HG02763 (cell line): ENCODE data around the gene NSMF.

Experiments used
- ATAC-seq: cut with Tn5 transposase; IDR thresholded peaks from one replicate; pipeline ENCODE4 v1.9.1; 2021; ENCODE audit warnings: mild to moderate bottlenecking, moderate library complexity; ENCODE audit not compliant: unreplicated experiment

The NSMF gene, protein sequence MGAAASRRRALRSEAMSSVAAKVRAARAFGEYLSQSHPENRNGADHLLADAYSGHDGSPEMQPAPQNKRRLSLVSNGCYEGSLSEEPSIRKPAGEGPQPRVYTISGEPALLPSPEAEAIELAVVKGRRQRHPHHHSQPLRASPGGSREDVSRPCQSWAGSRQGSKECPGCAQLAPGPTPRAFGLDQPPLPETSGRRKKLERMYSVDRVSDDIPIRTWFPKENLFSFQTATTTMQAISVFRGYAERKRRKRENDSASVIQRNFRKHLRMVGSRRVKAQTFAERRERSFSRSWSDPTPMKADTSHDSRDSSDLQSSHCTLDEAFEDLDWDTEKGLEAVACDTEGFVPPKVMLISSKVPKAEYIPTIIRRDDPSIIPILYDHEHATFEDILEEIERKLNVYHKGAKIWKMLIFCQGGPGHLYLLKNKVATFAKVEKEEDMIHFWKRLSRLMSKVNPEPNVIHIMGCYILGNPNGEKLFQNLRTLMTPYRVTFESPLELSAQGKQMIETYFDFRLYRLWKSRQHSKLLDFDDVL

DNA sequence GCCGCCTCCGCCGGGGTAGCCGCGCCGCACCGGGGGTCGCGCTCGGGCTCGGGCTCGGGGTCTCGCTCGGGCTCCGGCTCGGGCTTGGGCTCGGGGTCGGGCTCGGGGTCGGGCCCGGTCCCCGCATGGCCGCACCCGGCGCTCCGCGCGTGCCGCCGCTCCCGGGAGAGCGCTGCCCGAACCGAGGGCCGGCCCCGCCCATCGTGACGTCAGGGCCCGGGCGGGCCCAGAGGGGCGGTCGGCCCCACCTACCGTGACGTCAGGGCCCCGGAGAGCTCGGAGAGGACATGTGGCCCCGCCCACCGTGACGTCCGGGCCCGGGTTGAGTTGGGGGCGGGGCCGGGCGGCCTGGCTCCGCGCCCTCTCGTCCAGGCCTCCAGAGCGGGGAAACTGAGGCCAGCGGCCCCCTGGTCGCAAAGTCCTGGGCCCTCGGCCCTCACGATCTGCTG is at the start of gene NSMF:
NSMF (minus strand) TSS at position 183 of the 449 bp plus-strand sequence. CDS start 232 bp downstream, outside the sequence.
- ATAC-seq = peak; percentile 66

GRCh38 chr9:137506702-137507171 is 47.6 kb upstream of the NSMF start:
- ATAC-seq = no peak

DNA sequence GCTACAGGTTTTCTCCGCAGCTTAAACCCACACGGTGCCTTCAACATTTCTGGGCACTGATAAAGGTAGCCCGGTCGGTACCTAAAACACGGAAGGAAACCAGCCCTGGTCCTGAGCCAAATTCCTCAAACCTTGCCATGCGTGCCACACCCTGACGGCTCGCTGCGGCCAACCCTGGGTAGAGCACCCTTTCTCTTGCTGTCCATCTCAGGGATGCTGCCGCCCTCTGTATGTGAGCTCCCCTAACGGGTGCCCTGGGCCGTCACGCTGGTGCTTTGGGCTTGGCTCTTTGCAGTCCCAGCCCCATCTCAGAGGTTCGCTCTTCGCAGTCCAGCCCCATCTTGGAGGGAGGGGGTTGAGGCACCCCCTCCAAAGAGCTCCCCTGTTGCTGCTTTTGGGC is 47.1 kb upstream of the NSMF start:
- no peak for ATAC-seq

- ATAC-seq = no peak
Measured at GRCh38 chr9:137505421-137506140, 46.4 kb upstream of the NSMF start.

DNA sequence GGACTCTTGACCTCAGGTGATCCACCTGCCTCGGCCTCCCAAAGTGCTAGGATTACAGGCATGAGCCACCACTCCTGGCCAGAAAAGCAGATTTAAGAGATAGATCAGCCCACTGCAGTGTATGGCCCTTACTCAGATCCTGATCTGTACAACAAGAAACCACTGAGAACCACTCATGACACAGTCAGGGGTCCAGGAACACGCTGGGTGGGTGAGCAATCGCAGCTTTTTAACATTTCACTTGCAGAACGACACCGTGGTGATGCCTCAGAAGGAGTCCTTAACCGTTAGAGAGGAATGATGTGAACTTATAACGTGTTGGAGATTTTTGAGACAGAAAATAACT is 45.3 kb upstream of the NSMF start:
- no peak for ATAC-seq

DNA sequence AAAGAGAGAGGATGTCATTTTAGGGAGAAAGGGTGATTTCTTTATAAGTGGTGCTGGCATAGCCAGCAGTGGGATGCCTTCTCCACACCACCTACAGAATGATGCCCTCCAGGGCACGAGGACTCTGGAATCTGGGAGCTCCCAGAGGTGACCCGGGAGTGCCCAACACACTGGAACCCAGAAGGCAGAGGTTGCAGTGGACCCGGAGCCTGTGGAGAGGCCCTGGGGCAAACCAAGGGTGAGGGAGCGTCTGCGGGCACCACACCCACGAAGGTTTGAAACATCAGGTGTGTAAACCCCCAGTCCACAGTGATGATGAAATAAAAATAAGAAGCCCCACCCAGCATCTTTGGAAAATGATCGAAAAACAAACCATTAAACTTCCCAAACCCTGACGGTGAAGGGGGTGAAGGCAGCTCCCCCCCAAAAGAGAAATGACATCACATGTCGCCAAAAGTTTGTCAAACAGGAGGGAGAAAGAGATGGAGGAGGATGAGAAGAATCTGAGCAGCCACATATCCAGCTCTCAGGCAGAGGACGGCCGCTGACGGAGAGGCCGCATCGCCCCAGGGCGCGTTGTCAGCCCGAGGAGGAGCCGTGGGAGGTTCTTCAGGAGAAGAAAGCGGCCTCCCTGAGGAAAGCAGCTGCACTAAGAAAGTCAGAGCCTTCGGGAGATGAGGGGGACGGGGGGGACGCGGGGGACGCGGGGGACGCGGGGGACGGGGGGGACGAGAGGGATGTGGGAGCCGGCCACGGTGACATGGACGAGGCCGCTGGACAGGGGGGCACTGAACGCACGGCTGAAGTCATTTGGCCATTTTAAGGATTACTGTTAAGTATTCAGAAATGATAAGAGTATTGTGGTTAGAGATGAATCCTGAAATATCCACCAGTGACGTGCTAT is 43.1 kb upstream of the NSMF start:
- no peak for ATAC-seq

DNA sequence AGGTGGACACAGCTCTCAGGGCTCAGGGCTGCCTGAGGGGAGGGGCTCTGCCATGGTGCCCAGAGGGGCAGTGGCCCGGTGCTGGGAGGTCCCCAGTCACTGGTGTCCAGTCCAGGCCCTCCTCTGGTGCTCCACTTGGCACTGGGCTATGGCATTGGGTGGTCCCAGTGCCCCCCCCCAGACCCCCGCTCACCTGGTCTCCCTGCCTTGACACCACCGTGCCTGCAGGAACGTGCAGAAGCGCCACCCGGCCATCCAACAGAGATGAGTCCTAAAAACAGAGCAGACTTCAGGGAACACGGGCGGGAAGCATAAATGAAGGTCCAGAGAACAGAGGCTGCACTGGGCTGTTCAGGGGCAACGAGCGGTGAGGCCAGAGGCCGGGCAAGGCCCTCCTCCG is 42.3 kb upstream of the NSMF start:
- no peak for ATAC-seq

GRCh38 chr9:137500666-137501397 is 41.7 kb upstream of the NSMF start:
- no peak for ATAC-seq

- no peak for ATAC-seq
Measured at GRCh38 chr9:137499858-137500661, 40.9 kb upstream of the NSMF start.

- ATAC-seq = no peak
Measured at GRCh38 chr9:137499416-137499815, 40.3 kb upstream of the NSMF start.

- ATAC-seq = no peak
Measured at GRCh38 chr9:137498720-137499150, 39.6 kb upstream of the NSMF start.

DNA sequence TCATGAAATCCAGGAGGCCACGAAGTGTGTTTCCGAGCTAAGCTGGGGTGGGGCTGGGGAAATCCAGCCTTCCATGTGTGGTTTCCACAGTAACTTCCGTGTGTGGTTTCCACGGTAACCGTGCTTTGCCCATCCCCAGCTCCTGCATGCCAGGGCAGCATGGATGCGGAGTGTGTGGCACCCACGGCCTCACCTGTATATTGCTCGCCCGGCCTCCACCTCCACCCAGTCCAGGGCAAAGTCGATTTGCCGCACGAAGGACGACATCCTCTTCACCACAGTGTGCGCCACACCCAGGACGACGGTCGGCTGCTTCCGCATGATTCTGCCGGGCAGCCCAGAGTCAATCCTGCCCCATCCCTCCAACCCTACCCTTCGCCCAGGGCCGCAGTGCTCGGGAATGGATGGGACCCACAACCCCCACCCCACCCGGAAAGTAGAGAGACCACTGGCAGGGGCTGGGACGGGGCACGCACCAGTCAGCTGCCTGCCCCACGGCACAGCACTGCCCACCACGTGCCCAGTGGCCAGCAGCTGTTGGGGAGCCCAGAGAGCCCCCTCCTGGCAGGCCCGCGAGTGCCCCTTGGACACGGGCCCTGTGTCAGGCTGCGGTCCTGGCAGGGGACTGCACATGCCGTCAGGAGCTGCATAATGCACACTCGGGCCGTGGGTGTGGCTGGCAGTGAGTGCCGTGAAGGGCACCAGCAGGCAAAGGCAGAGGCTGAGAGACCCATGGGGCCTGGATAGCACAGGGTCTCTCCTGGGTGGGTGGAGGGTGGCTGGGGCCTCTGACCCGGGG is 39.0 kb upstream of the NSMF start:
- ATAC-seq = no peak

DNA sequence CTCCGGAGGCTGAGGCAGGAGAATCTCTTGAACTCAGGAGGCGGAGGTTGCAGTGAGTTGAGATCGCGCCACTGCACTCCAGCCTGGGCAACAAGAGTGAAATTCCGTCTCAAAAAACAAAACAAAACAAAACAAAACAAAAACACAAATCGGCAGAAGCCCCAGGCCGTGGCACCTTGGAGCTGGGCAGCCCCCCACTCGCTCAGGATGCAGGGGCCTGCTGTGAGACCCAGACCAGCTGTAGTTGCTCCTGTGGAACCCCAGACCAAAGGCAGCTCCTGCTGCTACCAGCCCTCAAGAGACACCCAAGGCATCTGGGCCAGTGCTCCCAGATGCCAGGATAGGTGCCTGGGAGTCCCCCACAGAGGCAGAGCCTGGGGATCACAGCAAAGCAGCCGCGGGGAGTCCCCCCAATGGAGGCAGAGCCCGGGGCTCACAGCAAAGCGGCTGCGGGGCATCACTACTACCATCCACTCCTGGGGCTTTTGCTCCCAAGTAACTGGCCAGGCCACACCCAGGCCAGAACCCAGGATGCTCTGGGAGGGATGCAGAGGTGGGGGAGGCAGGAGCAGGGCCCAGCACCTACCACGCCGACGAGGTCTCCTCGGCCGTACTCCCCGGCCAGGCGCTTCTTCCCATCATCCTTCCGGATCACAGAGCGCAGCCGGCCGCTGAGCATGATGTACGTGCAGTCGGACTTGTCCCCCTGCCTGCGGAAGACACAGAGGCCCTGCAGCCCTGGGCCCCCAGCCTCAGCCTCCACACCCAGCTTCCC is 37.7 kb upstream of the NSMF start:
- ATAC-seq = no peak

DNA sequence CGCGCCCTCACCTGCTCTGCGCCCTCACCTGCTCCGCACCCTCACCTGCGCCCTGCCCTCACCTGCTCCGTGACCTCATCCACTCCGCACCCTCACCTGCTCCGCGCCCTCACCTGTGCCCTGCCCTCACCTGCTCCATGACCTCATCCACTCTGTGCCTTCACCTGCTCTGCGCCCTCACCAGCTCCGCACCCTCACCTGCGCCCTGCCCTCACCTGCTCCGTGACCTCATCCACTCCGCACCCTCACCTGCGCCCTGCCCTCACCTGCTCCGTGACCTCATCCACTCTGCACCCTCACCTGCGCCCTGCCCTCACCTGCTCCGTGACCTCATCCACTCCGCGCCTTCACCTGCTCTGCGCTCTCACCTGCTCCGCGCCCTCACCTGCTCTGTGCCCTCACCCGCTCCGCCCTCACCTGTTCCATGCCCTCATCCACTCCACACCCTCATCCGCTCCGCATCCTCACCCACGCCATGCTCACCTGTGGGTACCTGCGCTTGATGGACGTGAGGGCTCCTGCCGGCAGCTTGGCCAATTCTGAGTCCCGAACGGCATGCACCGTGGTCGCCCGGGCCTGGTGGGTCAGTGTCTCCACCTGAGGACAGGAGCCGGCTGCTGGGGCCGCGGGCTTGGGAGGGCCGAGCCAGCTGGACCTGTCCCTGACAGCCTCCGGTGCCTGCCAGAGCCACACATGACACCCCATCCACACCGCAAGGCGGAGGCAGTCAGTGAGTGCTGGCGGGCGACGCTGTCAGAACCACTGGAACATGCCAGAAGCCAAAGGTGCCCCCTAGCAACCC is 35.6 kb upstream of the NSMF start:
- no peak for ATAC-seq

- ATAC-seq = no peak
Measured at GRCh38 chr9:137494104-137494544, 35.0 kb upstream of the NSMF start.

GRCh38 chr9:137493364-137494103 is 34.4 kb upstream of the NSMF start:
- no peak for ATAC-seq
